HepG2 (cell line): Measurements from ENCODE around the gene RRP9. TPM values are rescaled to one million over a fixed set of nuclear protein-coding genes. Genes with fewer than 3 reads are reported as not detected.
A peak's percentile ranks its signal among the peaks of the same experiment; 100 is the strongest.
"Not testable (repeated sequence)": the region's sequence is repeated elsewhere in the genome, so short reads cannot be mapped to it uniquely, and the experiment has no call there.

ENCODE experiments used
- ATAC-seq: fragments of 200-7000 bp; cut with Tn5 transposase; 3 replicates; pipeline ENCODE4 v1.9.1; 2020; ENCODE audit warnings: mild to moderate bottlenecking, moderate library complexity
- BruUV-seq: library from RNA; stranded (reverse); fragments of 400-500 nt; replicated peaks from 2 replicates; lab custom pipeline; 2021; lab: Mats Ljungman, UMichigan
- CTCF ChIA-PET: fragments of 300-600 bp; formaldehyde crosslinking; extraction: SDS; loops from one replicate; lab custom pipeline; 2021; ENCODE audit warnings: low total read pairs, inconsistent platforms, low intra/inter-chr PET ratio; lab: Yijun Ruan, JAX
- POLR2A ChIA-PET: fragments of 350-600 bp; sonication (Branson Sonifier 250); formaldehyde crosslinking; loops from one replicate; lab custom pipeline; 2020; ENCODE audit warnings: antibody characterized with exemption, inconsistent platforms; lab: Yijun Ruan, JAX
- DNase-seq: peaks from one replicate; pipeline ENCODE4 v3.0.0-alpha.2; 2015; ENCODE audit warnings: low spot score
- FAIRE-seq: peaks from 3 replicates; lab custom pipeline; 2011; peaks lifted over from hg19 to GRCh38; lab: Jason Lieb, UNC
- H2AFZ ChIP-seq: one replicate; pipeline ENCODE4 v1.6.1; 2011; ENCODE audit warnings: low read length, inconsistent platforms
- H3K27ac ChIP-seq: fragments of 300-600 bp; 3 replicates; pipeline ENCODE4 v1.8.0; 2011; ENCODE audit warnings: mixed run types, mild to moderate bottlenecking, mixed read lengths, low read length, inconsistent platforms; ENCODE audit not compliant: insufficient read depth; ENCODE audit errors: extremely low read length
- H3K27me3 ChIP-seq, 2 experiments: fragments of 200-600 bp in 1 of 2; 2 replicates in 1 of 2; 3 replicates in 1 of 2; pipeline versions ENCODE4 v1.6.0 to v1.8.0; 2011; ENCODE audit warnings: low read length in 2 of 2, mild to moderate bottlenecking in 2 of 2, moderate library complexity in 2 of 2, inconsistent platforms in 1 of 2; ENCODE audit not compliant: insufficient read depth in 2 of 2, control insufficient read depth in 1 of 2
- H3K36me3 ChIP-seq, 2 experiments: fragments of 200-600 bp in 1 of 2; replicated peaks in 1 of 2; 2 replicates in 1 of 2; 3 replicates in 1 of 2; pipeline versions ENCODE4 v1.5.1 to v1.8.0; 2011; ENCODE audit warnings: low read length in 2 of 2, inconsistent platforms in 1 of 2; ENCODE audit not compliant: insufficient read depth in 2 of 2, control insufficient read depth in 1 of 2
- H3K4me1 ChIP-seq: 2 replicates; pipeline ENCODE4 v1.5.1; 2012; ENCODE audit warnings: low read length, inconsistent platforms; ENCODE audit not compliant: insufficient read depth
- H3K4me2 ChIP-seq: 2 replicates; pipeline ENCODE4 v1.6.0; 2011; ENCODE audit warnings: low read depth, low read length, inconsistent platforms
- H3K4me3 ChIP-seq, 3 experiments: fragments of 200-600 bp in 1 of 3; sonication (generic), shearing (Covaris generic) in 1 of 3; replicated peaks in 1 of 3; 2 replicates each; pipeline ENCODE4 v1.5.1; 2011 to 2016; ENCODE audit warnings: low read length in 3 of 3, inconsistent platforms in 2 of 3, low read depth in 2 of 3, mild to moderate bottlenecking in 2 of 3, control low read depth in 1 of 3, mixed read lengths in 1 of 3; ENCODE audit not compliant: insufficient read depth in 1 of 3
- H3K79me2 ChIP-seq: one replicate; pipeline ENCODE4 v1.6.1; 2011; ENCODE audit warnings: low read length, inconsistent platforms; ENCODE audit not compliant: insufficient read depth
- H3K9ac ChIP-seq: 2 replicates; pipeline ENCODE4 v1.6.0; 2011; ENCODE audit warnings: mild to moderate bottlenecking, low read depth, low read length, inconsistent platforms; ENCODE audit not compliant: insufficient read depth
- H3K9me3 ChIP-seq: 2 replicates; pipeline ENCODE4 v1.5.1; 2012; ENCODE audit warnings: mild to moderate bottlenecking, low read length
- H4K20me1 ChIP-seq: 2 replicates; pipeline ENCODE4 v1.6.0; 2011; ENCODE audit warnings: inconsistent platforms, mild to moderate bottlenecking, low read length, moderate library complexity; ENCODE audit not compliant: insufficient read depth
- AGO1 ChIP-seq: fragments of 200-400 bp; formaldehyde crosslinking; IDR thresholded peaks from 2 replicates; pipeline ENCODE4 v1.6.1; 2017; ENCODE audit warnings: mild to moderate bottlenecking, low read depth, low read length, moderate library complexity; ENCODE audit not compliant: poor library complexity, severe bottlenecking
- AGO2 ChIP-seq: fragments of 200-400 bp; formaldehyde crosslinking; optimal IDR thresholded peaks from 2 replicates; pipeline ENCODE3; 2017; ENCODE audit warnings: mild to moderate bottlenecking, low read depth, low read length, moderate library complexity
- RBFOX2 ChIP-seq: fragments of 200-400 bp; formaldehyde crosslinking; IDR thresholded peaks from 2 replicates; pipeline ENCODE4 v1.6.1; 2017; ENCODE audit warnings: low read depth, mild to moderate bottlenecking, low read length
- ZBTB33 ChIP-seq: sonication (generic); formaldehyde crosslinking; IDR thresholded peaks from 2 replicates; pipeline ENCODE4 v1.4.0; 2020; ENCODE audit warnings: missing genetic modification reagents
- WGBS: methylation state at CpG from one replicate; pipeline ENCODE4 v1.1.6; 2017; ENCODE audit warnings: low lambda C conversion rate; 5-methylcytosine and 5-hydroxymethylcytosine counted together
- in situ Hi-C: cut with HindIII; loops from 2 replicates; pipeline ENCODE4 v1.10.0; 2017; ENCODE audit warnings: low pct_unique_long_range_greater_than_20kb; ENCODE audit not compliant: extremely low pct_ligation_motif_present
- intact Hi-C: fragments of 100-400 bp; cut with micrococcal nuclease; formaldehyde crosslinking; loops from one replicate; pipeline ENCODE4 v1.10.0; 2022; ENCODE audit not compliant: unreplicated experiment
- polyA plus RNA-seq, 8 experiments: library from polyadenylated mRNA; depleted of rRNA in 3 of 8; stranded (reverse) in 7 of 8; unstranded in 1 of 8; fragments of >200 nt; fragmentation: Illumina TruSeq in 4 of 8; extraction: Trizol in 4 of 8; gene quantifications; 2 replicates each; pipeline versions ENCODE4 v1.2.1 to v1.2.3, GENCODE V29; 2011 to 2016; ENCODE audit warnings: low read depth in 4 of 8, missing spikeins in 1 of 8, mixed read lengths in 1 of 8; ENCODE audit not compliant: insufficient read depth in 1 of 8
- total RNA-seq, 5 experiments: library from RNA; depleted of rRNA; stranded (reverse); fragments of >200 nt; fragmentation: Illumina TruSeq; extraction: Trizol; gene quantifications; 2 replicates each; pipeline ENCODE4 v1.2.3, GENCODE V29; 2016; ENCODE audit warnings: low read depth in 1 of 5

RRP9 gene
- total and polyA plus RNA-seq, 2 of the 13 experiments (the other 11 are each of a cell fraction or from before 2014, with no cell fraction given), result 14.8 to 44.0 TPM

GRCh38 chr3:51990501-51990971 lies 48.8 kb upstream of the RRP9 start:
- DNase-seq, CTCF ChIA-PET: not testable (repeated sequence)
- POLR2A ChIA-PET, result interaction anchor here (2.0 to 7.1 kb wide), 5 partner anchors 7 to 164 kb away, joined by 4 to 187 read pairs (median 28); partner anchors contain the start of genes ABHD14A, ABHD14B, ACY1 and PARP3

More at GRCh38 chr3:51990501-51990971, 48.8 kb upstream of the RRP9 start:
- H3K4me2 ChIP-seq, H2AFZ ChIP-seq, H4K20me1 ChIP-seq, BruUV-seq, intact Hi-C loops, H3K4me3 ChIP-seq, H3K9ac ChIP-seq, H3K9me3 ChIP-seq, in situ Hi-C loops, FAIRE-seq, H3K27me3 ChIP-seq, ATAC-seq: not testable (repeated sequence)
- TF ChIP-seq AGO2, result peak; percentile 62
- TF ChIP-seq AGO1, result peak; percentile 27
- peak; percentile 49; the same call in 1 of the 2 replicates for TF ChIP-seq RBFOX2
- 0 out of 2 replicates have a peak, but pooled peaks have one; percentile 14 for TF ChIP-seq ZBTB33 (CRISPR knock-in tag)
- Histone ChIP-seq H3K27ac (peak overlapping the region; percentile 27), H3K79me2 (peaks cover 22% of the 10 kb centered on the region), H3K4me1 (peaks cover 53% of the 10 kb centered on the region), H3K36me3 (peaks cover 9 to 18% of the 10 kb centered on the region in 2 experiments)
- WGBS, result 98% methylated on average over 14 of the region's 38 CpGs
